ENCODE data around the gene PRDX5.
A peak's percentile ranks its signal among the peaks of the same experiment; 100 is the strongest.

The PRDX5 gene

DNA sequence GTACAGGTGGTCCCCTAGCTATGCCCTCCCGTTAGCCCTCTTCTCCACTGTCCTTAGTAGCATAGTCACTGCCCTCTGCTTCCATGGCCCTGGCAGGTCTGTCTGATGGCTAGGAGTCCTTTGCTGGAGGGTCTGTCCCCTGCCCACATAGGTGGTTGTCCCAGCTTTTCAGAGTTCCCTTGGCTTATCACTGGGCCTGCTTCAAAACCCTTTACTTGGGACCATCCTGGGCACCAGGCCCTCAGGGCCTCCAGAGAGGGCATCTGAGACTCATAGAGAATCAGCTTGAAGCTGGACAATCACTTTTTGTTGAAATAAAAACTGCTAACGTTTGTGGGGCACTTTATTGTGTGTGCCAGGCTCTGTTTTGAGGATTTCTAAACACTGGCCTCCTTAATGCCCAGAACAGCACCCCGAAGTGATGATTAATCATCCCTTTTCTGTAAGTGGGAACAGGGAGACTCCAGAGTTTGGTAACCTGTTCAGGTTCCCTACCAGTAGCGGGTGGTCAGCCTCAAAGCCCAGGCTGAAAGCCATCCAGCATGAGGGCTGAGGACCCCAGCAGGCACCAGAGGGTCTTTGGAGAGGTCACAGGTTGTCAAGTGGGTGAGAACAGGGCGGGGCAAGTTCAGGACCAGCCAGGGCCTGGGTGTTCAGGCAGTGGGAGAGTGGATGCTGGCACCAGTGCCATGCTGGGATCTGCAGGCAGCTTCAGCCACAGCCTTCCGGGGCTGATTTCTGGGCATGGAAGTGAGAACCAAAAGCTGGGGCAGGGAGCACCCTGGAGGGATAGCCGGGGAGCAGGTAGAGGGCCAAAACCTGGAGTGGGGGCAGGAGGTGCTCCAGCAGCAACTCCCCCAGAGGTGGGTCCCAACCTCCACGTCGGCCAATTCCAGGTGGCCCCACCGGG lies 27.3 kb upstream of the PRDX5 start:
- no peak for DNase-seq

DNA sequence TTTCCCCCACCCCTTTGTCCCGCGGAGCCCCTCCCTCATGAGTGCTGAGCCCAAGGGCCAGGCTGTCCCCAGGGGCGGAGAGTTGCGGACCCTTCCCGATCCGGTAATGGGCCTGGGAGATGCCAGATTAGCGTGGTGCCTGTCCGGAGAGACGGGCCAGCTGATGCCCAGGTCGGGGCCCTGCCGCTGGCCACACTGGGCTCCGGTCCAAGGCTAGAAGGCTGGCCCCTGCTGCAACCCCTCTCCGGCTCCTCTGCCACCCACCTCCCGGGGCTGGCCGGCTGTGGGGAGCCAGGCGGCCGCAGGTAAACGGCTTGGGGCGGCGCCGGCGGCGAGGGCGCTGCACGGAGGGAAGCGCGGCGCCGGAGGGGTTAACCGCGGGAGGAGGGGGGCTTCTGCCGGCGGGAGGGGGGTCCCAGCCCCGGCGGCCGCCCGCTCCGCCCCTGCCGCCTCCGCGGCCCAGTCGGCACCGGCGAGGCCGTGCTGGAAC lies 26.6 kb upstream of the PRDX5 start, which contains the start of gene KCNK4:
Gene KCNK4, plus strand, starts transcription at position 41 of the 490 bp plus-strand sequence. CDS start 1,717 bp downstream, outside the sequence.
- DNase-seq = no peak

DNA sequence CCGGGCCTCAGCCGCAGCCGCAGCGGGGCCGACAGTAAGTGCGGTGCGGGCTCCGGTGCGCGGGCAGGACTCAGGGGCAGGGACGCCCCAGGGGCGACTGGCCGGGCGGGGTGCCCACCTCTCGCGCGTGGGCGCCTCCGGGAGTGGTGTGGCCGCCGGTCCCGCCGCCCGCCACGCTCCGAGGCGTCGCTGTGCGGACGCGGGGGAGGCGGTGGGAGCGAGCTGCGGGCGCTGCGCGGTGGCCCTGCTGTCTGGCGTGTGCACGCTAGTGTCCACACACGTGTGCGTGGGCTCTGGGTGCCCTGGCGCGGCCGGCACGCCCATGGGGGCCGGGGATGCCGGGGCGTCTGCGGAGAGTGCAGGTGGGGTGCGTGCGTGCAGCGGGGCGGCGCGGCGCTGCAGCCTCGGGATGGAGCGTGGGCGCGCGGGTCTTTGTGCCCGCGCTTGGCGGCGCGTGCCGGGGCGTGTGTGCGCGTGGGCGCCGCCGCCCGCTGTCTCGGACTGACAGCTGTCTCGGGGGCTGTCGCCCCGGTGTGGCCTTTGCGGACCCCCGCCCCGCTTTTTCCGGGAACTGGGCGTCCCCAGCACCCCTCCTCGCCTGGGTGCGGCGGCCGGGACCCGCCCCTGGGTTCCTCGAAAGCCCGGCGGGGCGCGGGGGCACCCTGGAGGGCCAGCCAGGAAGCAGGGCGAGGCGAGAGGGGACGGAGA lies 26.0 kb upstream of the PRDX5 start:
- DNase-seq = no peak

DNA sequence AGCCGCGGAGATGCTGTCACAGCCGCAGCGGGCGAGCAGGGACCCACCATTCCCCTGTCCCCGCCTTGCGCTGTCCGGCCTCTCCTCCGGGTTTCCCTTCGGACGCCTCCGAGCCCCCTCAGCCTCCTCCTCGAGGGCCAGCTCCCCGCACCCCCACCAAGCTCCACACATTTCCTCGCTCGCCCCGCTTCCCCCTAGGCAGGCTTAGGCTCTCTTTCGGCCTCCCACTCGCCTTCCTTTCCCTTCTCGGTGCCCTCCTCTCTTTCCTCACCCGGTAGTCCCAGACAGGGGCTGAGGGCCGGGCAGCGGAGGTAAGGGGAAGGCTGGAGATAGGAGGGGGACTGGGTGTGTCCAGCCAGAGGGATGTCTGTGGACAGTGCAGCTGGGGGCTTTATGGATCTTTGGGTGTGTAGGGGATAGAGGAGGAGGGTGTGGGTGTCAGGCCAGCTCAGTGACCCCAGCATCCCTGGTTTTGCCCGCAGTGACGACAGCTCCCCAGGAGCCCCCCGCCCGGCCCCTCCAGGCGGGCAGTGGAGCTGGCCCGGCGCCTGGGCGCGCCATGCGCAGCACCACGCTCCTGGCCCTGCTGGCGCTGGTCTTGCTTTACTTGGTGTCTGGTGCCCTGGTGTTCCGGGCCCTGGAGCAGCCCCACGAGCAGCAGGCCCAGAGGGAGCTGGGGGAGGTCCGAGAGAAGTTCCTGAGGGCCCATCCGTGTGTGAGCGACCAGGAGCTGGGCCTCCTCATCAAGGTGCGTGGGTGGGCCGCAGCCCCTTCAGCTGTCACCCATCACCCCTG lies 25.3 kb upstream of the PRDX5 start:
- no peak for DNase-seq

DNA sequence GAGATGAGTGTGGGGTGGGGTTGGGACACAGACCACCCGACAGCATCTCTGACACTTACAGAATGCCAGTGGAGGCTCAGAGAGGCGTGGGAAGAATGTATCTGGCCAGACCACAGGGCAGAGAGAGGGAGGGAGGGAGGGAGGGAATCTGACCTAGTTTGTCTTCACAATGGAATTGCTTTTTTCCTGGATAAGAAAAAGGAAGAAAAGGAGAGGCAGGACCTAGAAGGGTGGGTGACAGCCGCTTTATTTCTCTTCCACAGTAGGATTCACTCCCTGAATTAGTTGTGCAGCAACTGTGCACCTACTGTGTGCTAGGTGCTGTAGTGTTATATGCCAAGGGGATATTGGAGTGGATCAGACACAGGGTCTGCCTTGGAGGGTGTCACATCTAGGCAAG lies 23.1 kb upstream of the PRDX5 start:
- no peak for DNase-seq

DNA sequence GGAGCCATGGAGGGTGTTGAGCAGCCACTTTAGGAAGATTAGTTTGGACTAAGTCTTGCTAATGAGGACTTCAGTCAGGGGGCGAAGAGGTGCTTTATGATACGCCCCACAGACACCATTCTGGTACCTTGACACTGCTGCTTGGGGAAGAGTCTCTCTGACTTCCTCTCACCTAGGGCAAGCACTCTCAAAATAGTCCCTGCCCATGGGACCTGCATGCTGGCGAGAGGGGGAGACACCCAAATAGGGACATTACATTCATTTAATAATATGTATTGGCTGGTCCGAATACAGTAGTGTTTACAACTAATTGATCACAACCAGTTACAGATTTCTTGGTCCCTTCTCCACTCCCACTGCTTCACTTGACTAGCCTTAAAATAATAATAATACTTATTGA lies 22.2 kb upstream of the PRDX5 start:
- DNase-seq = no peak

DNA sequence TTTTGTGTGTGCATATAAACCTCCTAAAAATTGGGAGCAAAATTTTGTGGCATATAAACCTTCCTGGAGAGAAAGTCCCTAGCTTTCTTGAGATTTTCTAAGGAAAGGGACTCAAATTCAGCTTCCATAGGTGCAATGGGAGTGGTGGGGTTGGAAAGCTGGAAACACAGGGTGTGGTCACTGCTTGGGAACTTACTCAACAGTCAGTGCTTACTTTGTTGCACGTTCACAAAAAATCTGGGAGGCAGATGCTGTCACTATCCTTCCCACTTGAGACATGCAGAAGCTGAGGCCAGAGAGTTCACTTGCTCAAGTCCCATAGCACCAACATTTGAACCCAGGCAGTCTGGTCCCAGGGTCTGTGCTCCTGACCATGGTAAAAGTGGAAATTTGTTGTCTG lies 21.7 kb upstream of the PRDX5 start:
- DNase-seq = no peak

DNA sequence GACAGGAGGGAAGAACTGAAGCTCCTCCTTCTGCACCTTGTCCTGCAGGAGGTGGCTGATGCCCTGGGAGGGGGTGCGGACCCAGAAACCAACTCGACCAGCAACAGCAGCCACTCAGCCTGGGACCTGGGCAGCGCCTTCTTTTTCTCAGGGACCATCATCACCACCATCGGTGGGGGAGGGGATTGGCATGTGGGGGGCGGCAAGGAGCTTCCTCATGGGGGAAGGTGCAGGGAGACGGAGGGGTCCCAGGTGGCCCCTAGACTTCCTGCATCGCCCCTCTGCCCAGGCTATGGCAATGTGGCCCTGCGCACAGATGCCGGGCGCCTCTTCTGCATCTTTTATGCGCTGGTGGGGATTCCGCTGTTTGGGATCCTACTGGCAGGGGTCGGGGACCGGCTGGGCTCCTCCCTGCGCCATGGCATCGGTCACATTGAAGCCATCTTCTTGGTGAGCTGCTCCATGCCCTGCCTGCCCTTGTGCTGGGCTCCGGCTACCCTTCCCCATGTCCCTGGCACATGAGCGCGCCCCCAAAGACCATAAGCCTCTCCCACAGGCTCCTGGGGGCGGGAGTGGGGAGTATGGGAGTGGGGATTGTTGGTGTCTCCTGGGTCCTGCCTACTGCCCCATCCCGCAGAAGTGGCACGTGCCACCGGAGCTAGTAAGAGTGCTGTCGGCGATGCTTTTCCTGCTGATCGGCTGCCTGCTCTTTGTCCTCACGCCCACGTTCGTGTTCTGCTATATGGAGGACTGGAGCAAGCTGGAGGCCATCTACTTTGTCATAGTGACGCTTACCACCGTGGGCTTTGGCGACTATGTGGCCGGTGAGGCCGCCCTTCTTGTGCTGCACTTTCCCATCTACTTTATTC lies 20.9 kb upstream of the PRDX5 start:
- DNase-seq = no peak

DNA sequence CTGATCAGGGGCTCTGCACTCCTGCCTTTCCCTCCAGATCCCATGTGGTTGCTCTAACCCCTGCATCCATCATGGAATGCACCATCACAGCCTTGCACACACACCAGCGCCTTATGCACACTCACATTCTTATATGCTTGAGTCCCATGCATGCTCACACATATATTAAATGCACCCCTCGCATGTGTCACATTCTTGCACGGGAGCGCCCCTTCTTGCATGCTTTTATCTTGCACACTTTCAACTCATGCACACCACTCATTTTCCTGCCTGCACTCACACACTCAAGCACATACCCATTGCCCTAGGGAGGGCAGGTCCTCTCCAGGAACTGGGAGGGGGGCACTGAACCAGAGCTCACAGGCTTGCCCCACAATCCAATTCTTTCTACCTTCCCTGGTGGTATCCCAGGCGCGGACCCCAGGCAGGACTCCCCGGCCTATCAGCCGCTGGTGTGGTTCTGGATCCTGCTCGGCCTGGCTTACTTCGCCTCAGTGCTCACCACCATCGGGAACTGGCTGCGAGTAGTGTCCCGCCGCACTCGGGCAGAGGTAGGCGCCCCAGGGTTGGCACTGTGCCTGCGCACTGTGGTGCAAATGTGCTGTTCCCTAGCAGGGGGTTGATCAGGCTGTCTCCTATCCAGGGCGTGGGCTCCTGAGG lies 20.1 kb upstream of the PRDX5 start:
- DNase-seq = no peak

DNA sequence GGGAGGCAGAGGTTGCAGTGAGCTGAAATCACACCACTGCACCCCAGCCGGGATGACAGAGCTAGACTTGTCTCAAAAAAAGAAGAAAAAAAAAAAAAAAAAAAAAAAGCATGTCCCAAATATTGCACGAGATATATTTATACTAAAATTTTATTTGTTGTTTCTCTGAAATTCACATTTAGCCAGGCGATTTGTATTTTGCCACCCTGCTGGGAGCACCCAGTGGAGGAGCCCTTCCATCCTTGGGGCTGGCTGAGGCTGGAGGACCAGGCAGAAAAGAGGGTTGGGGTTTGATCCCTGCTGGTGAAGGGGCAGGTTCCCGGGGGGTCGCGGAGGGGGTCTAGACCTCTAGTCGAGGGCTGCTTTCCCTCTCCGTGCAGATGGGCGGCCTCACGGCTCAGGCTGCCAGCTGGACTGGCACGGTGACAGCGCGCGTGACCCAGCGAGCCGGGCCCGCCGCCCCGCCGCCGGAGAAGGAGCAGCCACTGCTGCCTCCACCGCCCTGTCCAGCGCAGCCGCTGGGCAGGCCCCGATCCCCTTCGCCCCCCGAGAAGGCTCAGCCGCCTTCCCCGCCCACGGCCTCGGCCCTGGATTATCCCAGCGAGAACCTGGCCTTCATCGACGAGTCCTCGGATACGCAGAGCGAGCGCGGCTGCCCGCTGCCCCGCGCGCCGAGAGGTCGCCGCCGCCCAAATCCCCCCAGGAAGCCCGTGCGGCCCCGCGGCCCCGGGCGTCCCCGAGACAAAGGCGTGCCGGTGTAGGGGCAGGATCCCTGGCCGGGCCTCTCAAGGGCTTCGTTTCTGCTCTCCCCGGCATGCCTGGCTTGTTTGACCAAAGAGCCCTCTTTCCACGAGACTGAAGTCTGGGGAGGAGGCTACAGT lies 18.7 kb upstream of the PRDX5 start:
- no peak for DNase-seq

DNA sequence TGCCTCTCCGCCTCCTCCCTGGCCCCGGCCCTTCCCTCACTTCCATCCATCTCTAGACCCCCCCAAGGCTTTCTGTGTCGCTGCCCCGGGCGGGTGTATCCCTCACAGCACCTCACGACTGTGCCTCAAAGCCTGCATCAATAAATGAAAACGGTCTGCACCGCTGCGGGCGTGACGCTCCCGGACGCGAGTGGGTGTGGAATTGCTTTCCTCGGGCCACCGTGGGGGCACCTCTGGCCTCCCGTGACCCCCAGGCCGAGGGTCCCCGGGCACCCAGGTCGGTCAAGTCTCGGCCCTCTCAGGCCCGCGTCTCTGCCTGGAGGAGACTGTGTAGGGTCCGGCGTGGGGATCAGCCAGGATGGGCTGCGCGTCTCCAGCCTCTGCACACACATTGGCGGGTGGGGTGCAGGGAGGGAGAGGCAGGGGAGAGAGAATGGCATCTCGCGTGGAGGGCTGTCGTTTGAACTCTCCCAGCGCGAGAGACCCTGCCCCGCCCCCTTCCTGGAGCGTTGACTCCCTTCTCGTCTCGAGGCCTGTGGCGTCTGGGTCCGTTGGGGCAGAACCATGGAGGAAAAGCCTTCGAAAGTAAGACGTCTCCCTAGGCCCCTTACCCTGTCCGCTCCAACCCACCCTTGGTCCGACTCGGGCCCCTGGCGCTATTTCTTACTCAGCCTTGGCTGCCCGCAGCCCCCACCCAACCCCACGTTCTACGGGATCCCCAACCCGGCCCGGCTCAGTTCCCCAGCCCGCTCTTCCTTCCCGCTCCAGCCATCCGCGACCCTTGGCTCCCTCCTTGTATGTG lies 17.9 kb upstream of the PRDX5 start, which contains the start of gene CATSPERZ:
Gene CATSPERZ, plus strand, starts transcription at position 512 of the 802 bp plus-strand sequence. Its CDS starts 53 bp downstream, at position 565.
- DNase-seq = no peak

DNA sequence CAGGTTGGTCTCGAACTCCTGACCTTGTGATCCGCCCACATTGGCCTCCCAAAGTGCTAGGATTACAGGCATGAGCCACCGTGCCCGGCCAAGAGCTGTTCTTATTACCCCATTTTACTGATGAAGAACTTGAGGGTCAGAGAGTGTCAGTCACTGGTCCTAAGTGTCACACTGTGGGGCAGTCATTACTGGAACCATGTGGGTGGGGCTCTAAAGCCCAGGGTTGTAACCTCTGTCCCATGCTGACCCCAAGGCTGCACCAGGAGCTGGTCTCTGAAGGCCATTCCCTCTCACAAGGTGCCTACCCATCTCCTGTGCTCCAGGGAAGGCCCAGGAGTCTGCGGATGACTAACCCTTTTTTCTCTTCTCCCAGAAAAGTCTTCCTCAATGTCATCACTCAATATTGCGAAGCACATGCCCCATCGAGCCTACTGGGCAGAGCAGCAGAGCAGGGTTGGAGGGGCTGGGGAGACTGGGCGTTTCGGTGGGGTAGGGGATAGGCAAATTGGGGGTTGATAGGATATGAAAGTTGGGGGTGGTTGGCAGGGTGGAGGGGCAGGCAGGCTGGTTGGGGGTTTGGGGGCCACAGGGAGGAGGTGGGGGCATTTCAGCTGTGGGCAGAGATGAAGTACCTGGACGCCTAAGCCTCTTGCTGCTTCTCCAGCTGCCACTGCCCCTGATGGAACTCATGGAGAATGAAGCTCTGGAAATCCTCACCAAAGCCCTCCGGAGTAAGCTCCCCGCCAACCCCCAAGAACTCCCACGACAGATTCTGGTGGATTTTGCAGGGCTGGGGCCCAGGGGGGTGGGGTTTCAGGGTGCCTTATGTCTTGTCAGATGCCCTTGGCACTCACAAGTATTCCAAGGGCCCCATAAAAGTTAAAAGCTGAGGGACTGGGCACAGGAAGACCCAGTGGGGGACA lies 14.6 kb upstream of the PRDX5 start:
- DNase-seq = no peak

DNA sequence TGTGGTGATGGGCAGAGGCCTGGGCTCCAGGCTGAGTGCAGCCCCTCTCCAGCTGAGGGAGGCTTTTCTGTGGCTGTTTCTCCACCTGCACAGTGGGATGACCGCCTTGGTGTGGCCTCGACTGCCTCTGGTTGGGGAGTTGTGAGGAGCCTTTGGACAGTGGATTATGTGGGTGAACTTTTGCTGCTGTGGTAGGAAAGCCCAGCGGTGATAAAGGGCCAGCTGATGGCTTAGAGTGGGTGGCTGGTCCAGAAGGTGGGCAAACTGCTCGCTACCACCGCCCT lies 13.9 kb upstream of the PRDX5 start:
- DNase-seq = no peak

DNA sequence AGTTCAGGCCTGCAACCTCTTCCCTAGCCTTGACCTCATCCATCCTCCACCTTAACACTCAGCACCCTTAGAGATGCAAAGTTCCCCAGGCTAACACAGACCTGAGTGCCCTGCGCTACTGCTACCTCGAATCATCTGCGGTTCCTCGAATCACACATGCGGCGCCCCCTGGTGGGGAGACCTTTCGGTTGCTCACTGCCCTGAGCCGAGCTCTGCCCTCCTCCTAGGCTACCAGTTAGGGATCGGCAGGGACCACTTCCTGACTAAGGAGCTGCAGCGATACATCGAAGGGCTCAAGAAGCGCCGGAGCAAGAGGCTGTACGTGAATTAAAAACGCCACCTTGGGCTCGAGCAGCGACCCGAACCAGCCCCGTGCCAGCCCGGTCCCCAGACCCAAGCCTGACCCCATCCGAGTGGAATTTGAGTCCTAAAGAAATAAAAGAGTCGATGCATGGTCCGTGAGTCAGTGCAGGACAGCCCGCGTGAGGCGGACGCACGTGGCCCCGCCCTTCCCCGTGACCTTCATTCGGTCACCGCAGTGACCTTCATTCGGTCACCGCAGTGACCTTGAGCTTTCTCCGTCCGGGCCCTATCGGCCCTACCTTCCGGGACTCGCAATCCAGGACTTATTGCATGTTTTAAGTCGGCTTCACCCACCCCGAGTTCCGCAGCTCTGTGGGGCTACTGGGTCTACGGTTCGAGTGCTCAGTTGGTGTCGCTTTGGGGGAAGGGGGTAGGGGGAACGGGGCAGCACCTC lies 13.4 kb upstream of the PRDX5 start:
- DNase-seq = peak; percentile 56

DNA sequence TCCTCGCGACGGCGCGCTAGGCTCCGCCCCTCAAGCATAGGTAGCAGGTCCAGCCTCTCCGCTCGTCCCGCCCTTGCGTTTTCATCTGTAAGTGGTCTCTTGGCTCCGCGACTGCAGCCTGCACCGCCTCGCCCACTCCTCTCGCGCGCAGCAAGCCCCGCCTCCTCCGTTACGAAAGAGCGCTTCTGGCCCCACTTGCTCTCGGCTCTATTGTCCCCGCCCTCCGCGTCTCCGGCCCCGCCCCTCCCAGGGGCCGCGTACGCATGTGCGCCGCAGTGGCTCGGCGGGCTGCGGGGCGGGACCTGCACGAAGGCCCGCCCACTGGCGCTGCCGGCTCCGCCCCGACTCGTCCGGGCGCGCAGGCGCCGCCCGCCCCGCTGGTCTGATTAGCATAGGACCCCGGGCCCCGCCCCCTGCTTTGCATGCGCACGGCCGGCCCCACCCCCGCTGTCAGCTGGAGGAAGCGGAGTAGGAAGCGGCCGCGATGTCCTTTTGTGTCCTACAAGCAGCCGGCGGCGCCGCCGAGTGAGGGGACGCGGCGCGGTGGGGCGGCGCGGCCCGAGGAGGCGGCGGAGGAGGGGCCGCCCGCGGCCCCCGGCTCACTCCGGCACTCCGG lies 12.7 kb upstream of the PRDX5 start, which contains the start of gene ESRRA:
Gene ESRRA, plus strand, starts transcription at position 450 of the 616 bp plus-strand sequence. CDS start 1,656 bp downstream, outside the sequence.
- peak; percentile 95 for DNase-seq

DNA sequence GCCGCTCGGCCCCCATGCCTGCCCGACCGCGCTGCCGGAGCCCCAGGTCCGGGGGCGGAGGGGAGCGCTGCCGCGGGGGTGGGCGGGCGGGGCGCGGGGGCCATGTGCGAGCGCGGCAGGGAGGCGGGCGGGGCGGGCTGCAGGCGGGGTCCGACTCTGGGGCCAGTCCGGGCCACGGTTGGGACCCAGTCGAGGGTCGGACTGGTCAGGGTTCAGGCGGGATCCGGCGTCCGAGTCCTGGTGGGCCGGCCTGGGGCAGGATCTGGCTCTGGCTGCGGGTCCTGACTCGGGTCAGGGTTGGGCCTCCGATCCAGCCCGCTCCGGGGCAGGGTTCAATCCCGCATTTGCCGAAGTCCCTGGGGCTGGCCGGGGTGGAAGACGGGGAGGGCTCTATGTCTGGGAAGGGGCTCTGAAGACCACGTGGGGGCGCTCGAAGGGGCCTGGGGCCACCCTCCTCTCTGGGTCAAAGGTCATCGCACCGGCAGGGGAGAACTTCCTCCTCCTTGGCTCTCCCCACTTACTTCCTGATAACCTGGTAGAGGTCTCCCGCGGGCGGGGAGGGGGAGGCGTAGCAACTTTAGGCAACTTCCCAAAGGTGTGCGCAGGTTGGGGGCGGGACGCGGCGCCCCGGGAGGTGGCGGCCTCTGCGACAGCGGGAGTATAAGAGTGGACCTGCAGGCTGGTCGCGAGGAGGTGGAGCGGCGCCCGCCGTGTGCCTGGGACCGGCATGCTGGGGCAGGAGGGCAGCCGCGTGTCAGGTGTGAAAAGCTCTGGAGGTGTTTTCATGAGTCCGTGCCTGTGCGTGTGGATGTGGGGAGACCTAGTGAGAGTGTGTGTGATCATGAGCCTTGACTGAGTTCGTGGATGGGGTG lies 12.0 kb upstream of the PRDX5 start:
- DNase-seq = no peak

All from DMS 273 treated with DMSO at 0.1 percent for 48 hours (cell line).